K562 (cell line): ENCODE measurements around the gene DIAPH1. TPM values are rescaled to one million over a fixed set of nuclear protein-coding genes. Genes with fewer than 3 reads are reported as not detected.

ENCODE experiments used
- ASH1L ChIP-seq: fragments of 450-650 bp; IDR thresholded peaks from 2 replicates; pipeline ENCODE4 v1.6.1; 2018; ENCODE audit warnings: borderline replicate concordance, mild to moderate bottlenecking, low read depth; ENCODE audit not compliant: partially characterized antibody
- CHD7 ChIP-seq: fragments of 200-600 bp; sonication (generic); IDR thresholded peaks from one replicate; pipeline ENCODE4 v1.6.1; 2012; ENCODE audit warnings: mild to moderate bottlenecking, low read depth, low read length, inconsistent platforms
- HMGN3 ChIP-seq: IDR thresholded peaks from 2 replicates; pipeline ENCODE4 v1.6.1; 2011; ENCODE audit warnings: borderline replicate concordance, low read depth, mild to moderate bottlenecking, mixed read lengths, low read length; ENCODE audit not compliant: insufficient read length; ENCODE audit errors: extremely low read depth
- NFYB ChIP-seq: IDR thresholded peaks from 2 replicates; pipeline ENCODE4 v1.6.1; 2011; ENCODE audit warnings: mild to moderate bottlenecking, moderate library complexity; ENCODE audit not compliant: insufficient read length; ENCODE audit errors: extremely low read depth
- RBM34 ChIP-seq: fragments of 200-400 bp; formaldehyde crosslinking; IDR thresholded peaks from 2 replicates; pipeline ENCODE4 v1.6.1; 2018; ENCODE audit warnings: low read length, borderline replicate concordance; ENCODE audit not compliant: insufficient read depth
- ZNF407 ChIP-seq: fragments of 450-650 bp; IDR thresholded peaks from 2 replicates; pipeline ENCODE4 v1.6.1; 2016; ENCODE audit warnings: low read depth
- ZNF696 ChIP-seq: fragments of 250-450 bp; sonication (Bioruptor Pico); conservative IDR thresholded peaks from 2 replicates; pipeline ENCODE4 v1.4.0; 2020; ENCODE audit warnings: mild to moderate bottlenecking, moderate library complexity
- polyA plus RNA-seq, 8 experiments: library from polyadenylated mRNA; depleted of rRNA in 4 of 8; stranded (reverse) in 5 of 8; unstranded in 3 of 8; fragments of >200 nt; fragmentation: Nextera tagmentation in 2 of 8; fragmentation: Illumina TruSeq in 1 of 8; extraction: Ambion mirVana in 2 of 8; extraction: Trizol in 1 of 8; gene quantifications; 2 replicates each; pipeline versions ENCODE4 v1.2.1 to v1.2.3, GENCODE V29; 2011 to 2014; ENCODE audit warnings: inconsistent platforms in 1 of 8, missing spikeins in 1 of 8
- total RNA-seq, 7 experiments: library from RNA; depleted of rRNA in 6 of 7; stranded (reverse); fragments of >200 nt in 6 of 7; fragmentation: Illumina TruSeq in 2 of 7; extraction: Trizol in 2 of 7; gene quantifications; 2 replicates each; pipeline versions ENCODE4 v1.2.1 to v1.2.3, GENCODE V29; 2011 to 2021; ENCODE audit warnings: low replicate concordance in 1 of 7

The DIAPH1 gene
- total and polyA plus RNA-seq, 9 of the 15 experiments (the other 6 are each of a cell fraction or from before 2014, with no cell fraction given) = 60.8 to 328 (median 97.8) TPM

- no peak for TF ChIP-seq CHD7
- TF ChIP-seq HMGN3 = peak; percentile 1
- no peak for TF ChIP-seq RBM34
- no peak for TF ChIP-seq ASH1L
- TF ChIP-seq ZNF407 = no peak
- TF ChIP-seq NFYB = no peak
- TF ChIP-seq ZNF696 (CRISPR knock-in tag) = no peak
Observed at GRCh38 chr5:141637123-141637766, 18.4 kb upstream of the DIAPH1 start (continued).
